H7 (cell line): ENCODE results near the gene PPID. TPM values are rescaled to one million over a fixed set of nuclear protein-coding genes. Genes with fewer than 3 reads are reported as not detected.
A peak's percentile ranks its signal among the peaks of the same experiment; 100 is the strongest.
"Not testable (repeated sequence)": the region's sequence is repeated elsewhere in the genome, so short reads cannot be mapped to it uniquely, and the experiment has no call there.

Experiments
- DNase-seq: peaks from one replicate; pipeline ENCODE4 v3.0.0; 2012
- H3K27me3 ChIP-seq: 2 replicates; pipeline ENCODE4 v1.6.0; 2011; ENCODE audit warnings: mild to moderate bottlenecking, low read length; ENCODE audit not compliant: control insufficient read depth, insufficient read depth
- H3K36me3 ChIP-seq: replicated peaks from 2 replicates; pipeline ENCODE4 v1.5.1; 2011; ENCODE audit warnings: low read length; ENCODE audit not compliant: control insufficient read depth, insufficient read depth
- H3K4me3 ChIP-seq: 2 replicates; pipeline ENCODE4 v1.5.1; 2011; ENCODE audit warnings: low read depth, mild to moderate bottlenecking, control low read depth, low read length, moderate library complexity; ENCODE audit not compliant: insufficient read depth
- total RNA-seq: library from RNA; depleted of rRNA; stranded (reverse); fragments of >200 nt; shearing (Covaris generic); gene quantifications from 2 replicates; pipeline ENCODE4 v1.2.3, GENCODE V29; 2014

Gene PPID
- total RNA-seq, 1 experiment from 2014 or later, result 31.1 TPM

DNA sequence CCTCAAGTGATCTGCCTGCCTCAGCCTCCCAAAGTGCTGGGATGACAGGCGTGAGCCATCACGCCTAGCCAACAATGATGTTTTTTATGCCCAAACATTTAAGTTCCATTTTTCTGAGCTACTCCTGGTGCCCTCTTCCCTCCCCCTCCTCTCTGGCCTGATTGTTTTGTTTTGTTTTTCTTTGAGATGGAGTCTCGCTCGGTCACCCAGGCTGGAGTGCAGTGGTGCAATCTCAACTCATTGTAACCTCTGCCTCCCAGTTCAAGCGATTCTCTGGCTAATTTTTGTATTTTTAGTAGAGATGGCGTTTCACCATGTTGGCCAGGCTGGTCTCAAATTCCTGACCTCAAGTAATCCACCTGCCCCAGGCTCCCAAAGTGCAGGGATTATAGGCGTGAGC, 32.6 kb upstream of the PPID start:
- DNase-seq, H3K4me3 ChIP-seq, H3K27me3 ChIP-seq, H3K36me3 ChIP-seq: not testable (repeated sequence)

DNA sequence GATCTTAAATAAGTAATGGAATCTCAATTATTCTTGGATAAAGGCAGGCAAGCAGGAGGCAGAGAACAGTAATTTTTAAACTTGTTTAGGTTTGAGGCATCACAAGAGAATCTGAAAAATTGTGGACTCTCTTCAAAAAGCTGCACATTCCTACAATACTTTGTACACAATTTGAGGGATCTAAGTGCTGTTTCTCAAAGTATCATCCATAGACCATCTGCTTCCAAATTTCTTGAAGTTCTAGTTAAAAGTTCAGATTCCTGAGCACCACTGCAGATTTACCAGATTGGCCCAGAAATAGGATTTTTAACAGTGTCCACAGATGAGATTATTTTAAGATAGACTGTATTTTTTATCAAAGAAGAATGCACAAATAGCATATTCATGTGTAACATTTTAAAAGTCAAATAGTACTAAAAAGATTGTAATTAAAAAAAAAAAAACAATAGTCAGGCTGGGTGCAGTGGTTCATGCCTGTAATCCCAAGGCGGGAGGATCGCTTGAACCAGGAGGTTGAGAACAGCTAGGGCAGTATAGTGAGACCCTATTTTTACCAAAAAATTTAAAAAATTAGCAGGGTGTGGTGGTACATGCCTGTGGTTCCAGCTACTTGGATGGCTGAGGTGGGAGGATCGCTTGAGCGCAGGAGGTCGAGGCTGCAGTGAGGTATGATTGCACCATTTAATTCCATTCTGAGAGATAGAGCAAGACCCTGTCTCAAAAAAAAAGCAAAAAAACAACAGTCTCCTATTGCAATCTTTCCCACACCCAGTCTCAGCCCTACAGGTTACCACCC, 31.4 kb upstream of the PPID start:
- no peak for DNase-seq
- Histone ChIP-seq H3K36me3 (no peaks in the 10 kb centered on the region), H3K27me3 (no peaks in the 10 kb centered on the region), H3K4me3 (no peak overlapping the region)

DNA sequence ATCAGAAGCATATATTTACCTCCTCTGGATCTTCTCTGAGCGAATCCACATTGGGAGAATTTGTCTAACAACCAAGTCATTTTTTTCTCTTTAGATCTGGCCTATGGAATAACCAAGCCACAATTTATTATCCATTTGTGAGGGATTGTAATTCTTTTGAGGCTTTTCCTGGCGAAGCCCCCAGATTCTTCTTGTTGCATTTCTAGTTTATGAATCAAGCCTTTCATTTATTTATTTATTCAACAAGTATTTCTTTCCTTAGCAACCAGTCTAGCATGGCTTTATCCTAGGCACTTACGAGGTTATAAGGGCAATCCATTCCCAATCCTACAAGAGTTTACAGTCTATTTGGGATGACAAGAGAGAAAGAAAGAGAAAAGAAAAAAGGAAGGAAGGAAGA, 27.2 kb upstream of the PPID start:
- no peaks in the 10 kb centered on the region for H3K27me3 ChIP-seq
- DNase-seq, result no peak
- H3K36me3 ChIP-seq, result no peaks in the 10 kb centered on the region

DNA sequence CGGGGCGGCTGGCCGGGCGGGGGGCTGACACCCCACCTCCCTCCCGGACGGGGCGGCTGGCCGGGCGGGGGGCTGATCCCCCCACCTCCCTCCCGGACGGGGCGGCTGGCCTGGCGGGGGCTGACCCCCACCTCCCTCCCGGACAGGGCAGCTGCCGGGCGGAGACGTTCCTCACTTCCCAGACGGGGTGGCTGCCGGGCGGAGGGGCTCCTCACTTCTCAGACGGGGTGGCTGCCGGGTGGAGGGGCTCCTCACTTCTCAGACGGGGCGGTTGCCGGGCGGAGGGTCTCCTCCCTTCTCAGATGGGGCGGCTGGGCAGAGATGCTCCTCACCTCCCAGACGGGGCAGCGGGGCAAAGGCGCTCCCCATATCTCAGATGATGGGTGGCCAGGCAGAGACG, 23.3 kb upstream of the PPID start:
- DNase-seq, H3K36me3 ChIP-seq, H3K27me3 ChIP-seq, H3K4me3 ChIP-seq: not testable (repeated sequence)

More for the DNA sequence above, 27.2 kb upstream of the PPID start:
- H3K4me3 ChIP-seq, result no peak overlapping the region

DNA sequence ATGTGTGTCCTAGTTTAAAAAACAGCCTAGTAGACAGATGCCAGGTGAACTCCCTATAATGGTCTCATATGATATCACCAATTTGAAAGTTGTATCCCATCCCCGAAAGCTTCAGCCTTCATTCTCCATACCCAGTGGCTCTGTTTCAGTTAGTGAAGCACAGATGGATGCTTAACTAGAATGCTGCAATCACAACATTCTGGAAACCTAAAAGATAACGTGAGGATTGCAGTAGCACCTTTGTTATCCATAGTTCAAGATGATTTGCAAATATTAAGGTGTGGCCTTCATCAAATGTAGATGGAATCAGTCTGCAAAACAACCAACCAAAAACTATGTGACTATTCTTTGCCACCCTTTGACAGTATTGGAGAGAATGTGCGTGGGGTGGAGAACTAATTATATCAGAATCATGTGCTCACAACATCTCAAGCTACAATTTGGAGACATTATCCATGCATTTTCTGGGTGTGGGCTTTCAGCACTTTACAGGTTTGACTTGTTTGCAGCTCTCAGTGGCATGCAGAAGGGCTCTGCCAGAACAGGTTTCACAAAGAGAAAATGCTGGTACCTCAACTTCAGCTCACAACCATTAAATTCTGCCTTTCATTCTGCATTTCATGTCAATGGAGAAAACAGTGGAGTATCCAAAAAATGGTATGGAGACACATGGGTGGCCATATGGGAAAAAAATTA, 18.3 kb upstream of the PPID start:
- DNase-seq, result no peak
- Histone ChIP-seq H3K27me3 (no peaks in the 10 kb centered on the region), H3K4me3 (no peak overlapping the region), H3K36me3 (no peaks in the 10 kb centered on the region)

DNA sequence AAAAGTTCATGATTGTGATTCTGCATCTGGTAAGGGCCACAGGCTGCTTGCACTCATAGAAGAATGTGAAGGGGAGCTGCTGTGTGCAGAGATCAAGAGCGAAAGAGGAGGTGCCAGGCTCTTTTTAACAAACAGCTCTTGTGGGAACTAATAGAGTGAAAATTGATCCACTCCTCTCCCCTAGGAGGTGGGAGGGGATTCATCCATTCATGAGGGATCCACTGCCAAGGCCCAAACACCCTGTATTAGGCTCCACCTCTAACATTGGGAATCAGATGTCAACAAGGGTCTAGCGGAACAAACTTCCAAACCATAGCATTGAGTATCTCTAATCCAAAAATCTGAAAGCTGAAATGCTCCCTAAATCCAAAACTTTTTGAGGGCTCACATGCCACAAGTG, 16.4 kb upstream of the PPID start:
- H3K36me3 ChIP-seq, result no peaks in the 10 kb centered on the region
- H3K27me3 ChIP-seq, result no peaks in the 10 kb centered on the region
- DNase-seq, result peak; percentile 40
- no peak overlapping the region for H3K4me3 ChIP-seq

DNA sequence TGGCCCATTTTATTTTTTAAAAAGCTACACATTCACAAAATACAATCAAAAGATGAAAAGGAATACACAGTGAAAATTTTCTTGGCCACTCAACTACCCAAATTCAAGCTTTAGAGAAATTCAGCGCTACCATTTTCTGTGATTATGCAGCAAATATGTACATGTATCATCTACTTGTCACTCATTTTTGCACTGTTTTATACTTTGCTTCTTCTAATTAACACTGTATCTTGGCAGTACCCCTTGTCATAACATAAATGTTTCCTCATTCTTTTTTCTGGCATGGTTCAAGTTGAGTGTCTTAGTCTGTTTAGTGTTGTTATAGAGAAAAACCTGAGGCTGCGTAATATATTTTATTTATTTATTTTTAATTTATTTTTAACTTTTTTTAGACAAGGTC, 15.7 kb upstream of the PPID start:
- Histone ChIP-seq H3K4me3 (no peak overlapping the region), H3K36me3 (no peaks in the 10 kb centered on the region), H3K27me3 (no peaks in the 10 kb centered on the region)
- DNase-seq, result no peak

DNA sequence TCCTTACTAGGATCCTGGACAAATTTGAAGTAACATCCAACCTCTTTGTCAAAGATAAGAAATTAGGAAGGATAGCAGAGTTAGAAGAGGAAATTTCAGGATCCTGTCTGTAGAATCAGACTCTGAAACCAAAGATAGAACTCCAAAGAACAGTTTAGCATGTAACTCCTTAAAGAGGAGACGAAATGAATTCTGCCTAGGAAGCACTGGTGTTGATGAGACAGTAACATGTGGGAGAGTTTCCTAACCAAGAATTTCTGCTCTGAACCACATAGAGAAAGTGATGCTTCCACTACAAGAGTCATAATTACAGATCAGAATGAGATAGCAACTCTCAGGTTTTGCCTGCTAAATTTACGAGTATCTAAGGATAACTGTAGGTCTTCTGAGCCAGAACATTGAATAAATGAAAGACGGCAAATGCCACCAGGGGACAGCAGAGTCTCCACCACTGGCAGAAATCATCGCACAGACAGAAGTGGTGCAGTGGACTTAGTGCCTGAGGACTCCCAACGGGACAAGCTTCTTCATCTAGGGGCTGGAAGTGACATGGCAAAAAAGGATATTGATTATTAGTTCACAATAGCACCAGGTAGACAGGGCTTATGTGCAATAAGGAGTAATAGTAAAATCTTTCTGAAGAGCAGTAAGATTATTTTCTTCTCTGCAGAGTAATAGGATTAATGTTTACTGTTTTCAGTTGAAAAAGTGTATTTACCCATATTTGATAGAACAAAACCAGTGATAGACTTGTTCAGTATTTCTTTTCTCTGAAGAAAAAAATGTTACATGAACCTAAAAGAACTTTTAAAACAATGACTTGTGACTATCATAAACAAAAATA, 6.7 kb upstream of the PPID start:
- DNase-seq, result peak; percentile 71
- no peaks in the 10 kb centered on the region for H3K27me3 ChIP-seq

DNA sequence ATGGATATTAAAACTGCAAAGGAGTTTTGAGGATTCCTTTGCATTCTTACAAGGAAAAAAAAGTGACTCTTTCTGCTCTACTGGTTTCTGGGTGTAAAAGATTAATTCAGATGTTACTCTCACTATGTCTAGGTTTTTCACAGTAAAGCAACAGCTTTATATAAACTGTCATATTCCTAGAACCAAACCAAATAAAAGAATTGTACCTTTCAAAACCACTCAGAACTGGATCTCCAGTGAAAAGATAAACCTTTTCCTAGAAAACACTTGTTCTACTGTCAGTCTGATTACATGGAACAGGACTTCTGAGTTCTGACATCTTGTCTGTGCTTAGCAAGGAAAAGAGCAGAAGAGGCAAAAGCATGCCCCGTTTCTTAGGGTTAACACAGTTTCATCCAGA, 5.0 kb upstream of the PPID start:
- no peak for DNase-seq
- no peak overlapping the region for H3K4me3 ChIP-seq
- H3K27me3 ChIP-seq, result no peaks in the 10 kb centered on the region
- H3K36me3 ChIP-seq, result no peaks in the 10 kb centered on the region

More for the DNA sequence above, 6.7 kb upstream of the PPID start:
- no peaks in the 10 kb centered on the region for H3K36me3 ChIP-seq
- H3K4me3 ChIP-seq, result no peak overlapping the region

DNA sequence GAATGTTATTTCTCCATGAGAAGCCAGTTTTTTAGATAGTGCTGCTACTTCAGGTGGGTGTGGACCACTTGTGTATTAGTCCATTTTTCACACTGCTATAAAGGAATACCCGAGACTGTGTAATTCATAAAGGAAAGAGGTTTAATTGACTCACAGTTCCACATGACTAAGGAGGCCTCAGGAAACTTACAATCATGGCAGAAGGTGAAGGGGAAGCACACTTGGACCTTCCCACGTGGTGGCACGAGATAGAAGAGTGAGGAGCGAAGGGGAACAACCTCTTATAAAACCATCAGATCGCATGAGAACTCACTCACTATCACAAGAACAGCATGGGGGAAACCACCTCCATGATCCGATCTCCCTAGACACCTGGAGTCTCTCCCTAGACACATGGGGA, 3.4 kb upstream of the PPID start:
- no peaks in the 10 kb centered on the region for H3K27me3 ChIP-seq
- no peaks in the 10 kb centered on the region for H3K36me3 ChIP-seq
- DNase-seq, result no peak
- no peak overlapping the region for H3K4me3 ChIP-seq

DNA sequence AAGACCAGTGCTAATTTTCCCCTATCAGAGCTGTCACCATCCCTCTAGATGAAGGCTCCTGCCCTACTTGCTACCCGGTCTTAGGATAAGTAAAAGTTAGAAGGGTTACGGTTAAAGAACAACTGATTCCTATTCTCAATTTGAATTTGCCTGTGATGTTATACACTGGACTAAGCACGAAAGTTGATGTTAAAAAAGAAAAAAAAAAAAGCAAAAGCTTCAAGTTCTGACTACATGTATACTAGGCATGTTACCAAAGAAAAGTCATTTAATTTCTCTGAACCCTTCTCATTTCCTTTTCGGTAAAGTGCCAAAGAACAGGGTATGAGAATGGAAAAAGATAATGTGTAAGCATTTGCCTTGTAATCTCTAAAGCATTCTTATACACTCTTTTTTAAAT, 1.4 kb upstream of the PPID start:
- Histone ChIP-seq H3K27me3 (no peaks in the 10 kb centered on the region), H3K36me3 (peaks cover 3% of the 10 kb centered on the region), H3K4me3 (no peak overlapping the region)
- no peak for DNase-seq

DNA sequence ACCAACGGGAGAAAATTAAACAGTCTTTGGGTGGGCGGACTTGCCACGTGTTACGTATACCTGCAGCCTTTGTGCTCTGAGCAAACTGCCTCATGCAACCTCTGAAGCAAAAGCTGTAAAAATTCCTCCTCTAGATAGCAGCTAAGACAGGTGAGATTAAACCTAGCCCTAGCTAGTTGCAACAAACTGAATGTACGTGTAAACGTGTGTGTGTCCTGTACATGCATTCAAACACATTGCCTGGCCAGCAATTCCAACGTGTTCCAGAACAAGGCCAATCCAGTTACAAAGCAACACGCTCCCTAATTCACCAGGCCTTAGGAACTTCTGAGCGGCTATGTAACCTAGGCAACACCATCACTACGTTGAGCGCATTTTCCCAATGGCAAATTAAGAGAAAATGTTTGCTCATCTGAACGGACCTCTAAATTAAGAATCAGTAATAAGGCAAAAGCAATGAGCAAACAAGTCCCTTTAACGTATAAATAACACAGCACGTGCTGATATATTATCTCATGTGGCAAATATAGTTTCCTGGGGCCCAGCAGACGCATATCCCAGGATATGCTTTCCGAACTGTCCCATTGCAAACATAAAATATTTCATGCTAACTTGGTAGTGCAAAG, 792 bp downstream of the PPID start:
- H3K4me3 ChIP-seq, result peak overlapping the region; percentile 85
- H3K36me3 ChIP-seq, result peaks cover 8% of the 10 kb centered on the region
- no peaks in the 10 kb centered on the region for H3K27me3 ChIP-seq
- DNase-seq, result peak; percentile 38

DNA sequence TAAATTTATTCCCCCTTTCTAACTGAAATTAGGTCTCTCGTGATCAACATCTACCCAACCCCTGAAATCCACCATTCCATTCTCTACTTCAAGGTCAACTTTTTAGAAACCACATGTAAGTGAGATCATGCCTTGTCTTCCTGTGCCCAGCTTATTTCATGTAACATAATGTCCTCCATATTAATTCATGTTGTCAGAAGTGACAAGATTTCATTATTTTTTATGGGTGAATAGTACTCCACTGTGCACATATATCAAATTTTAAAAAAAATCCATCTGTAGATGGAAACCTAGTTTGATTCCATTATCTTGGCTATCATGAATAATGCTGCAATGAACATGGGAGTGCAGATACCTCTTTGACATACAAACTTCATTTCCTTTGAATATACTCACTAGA, 1.5 kb downstream of the PPID start:
- H3K27me3 ChIP-seq, result no peaks in the 10 kb centered on the region
- peaks cover 8% of the 10 kb centered on the region for H3K36me3 ChIP-seq
- H3K4me3 ChIP-seq, result no peak overlapping the region; the same call in 1 of the 2 replicates
- DNase-seq, result no peak

DNA sequence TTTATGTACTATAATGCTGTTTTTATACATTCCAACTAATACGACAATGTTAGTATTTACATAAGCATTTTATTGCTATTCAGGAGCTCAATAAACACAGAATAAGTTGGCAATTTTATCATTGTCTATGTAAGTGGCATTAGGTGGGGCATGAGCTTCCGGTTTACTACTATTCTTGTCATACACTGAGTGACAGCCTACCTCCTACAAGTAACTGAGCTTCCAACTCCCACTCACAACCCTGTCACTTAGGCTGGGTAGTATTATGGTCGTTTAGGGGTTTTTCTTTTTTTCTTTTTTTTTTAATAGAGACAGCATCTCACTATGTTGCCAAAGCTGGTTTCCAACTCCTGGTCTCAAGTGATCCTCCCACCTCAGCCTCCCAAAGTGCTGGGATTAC, 7.4 kb downstream of the PPID start:
- DNase-seq, result no peak
- peaks cover 14% of the 10 kb centered on the region for H3K36me3 ChIP-seq
- no peaks in the 10 kb centered on the region for H3K27me3 ChIP-seq
- H3K4me3 ChIP-seq, result no peak overlapping the region
